D721Med (cell line): ENCODE data around the gene LY9.

Source experiments
- DNase-seq: peaks from one replicate; pipeline ENCODE4 v3.0.0; 2011; ENCODE audit warnings: low spot score; ENCODE audit not compliant: insufficient read length
- FAIRE-seq: peaks from 2 replicates; lab custom pipeline; 2011; peaks lifted over from hg19 to GRCh38; lab: Jason Lieb, UNC
- CTCF ChIP-seq: IDR thresholded peaks from 2 replicates; pipeline ENCODE4 v1.5.1; 2012; ENCODE audit warnings: mild to moderate bottlenecking, control low read depth; ENCODE audit not compliant: insufficient read depth; ENCODE audit errors: missing control alignments

The LY9 gene

DNA sequence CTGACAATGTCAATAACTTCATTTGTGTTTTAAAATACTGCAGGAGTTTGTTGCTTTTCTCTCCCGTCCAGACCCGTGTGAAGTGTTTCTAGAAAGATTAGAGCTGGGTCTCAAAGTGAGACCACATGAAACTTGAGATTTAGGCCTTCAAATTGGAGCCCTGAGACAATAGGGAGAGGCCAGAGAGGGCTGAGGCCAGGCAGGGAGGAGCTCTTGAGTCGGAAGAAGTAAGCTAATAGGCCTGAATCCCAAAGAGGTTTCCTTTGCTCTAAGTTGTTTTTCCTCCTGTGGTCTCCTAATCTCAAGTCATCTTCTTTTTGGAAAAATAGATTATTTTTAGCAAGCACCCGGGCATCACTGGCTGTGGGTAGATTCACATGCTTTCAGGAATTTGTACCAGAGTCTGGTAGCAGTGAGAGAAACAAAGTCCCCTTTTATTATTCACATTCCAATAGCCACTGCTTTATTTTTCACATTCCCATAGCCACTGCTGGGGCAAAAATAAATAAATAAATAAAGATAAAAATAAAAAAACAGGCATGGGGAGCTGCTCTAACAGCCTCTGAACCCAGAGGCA lies 41.1 kb downstream of the LY9 start:
- TF ChIP-seq CTCF: no peak
- no peak for FAIRE-seq
- no peak for DNase-seq

DNA sequence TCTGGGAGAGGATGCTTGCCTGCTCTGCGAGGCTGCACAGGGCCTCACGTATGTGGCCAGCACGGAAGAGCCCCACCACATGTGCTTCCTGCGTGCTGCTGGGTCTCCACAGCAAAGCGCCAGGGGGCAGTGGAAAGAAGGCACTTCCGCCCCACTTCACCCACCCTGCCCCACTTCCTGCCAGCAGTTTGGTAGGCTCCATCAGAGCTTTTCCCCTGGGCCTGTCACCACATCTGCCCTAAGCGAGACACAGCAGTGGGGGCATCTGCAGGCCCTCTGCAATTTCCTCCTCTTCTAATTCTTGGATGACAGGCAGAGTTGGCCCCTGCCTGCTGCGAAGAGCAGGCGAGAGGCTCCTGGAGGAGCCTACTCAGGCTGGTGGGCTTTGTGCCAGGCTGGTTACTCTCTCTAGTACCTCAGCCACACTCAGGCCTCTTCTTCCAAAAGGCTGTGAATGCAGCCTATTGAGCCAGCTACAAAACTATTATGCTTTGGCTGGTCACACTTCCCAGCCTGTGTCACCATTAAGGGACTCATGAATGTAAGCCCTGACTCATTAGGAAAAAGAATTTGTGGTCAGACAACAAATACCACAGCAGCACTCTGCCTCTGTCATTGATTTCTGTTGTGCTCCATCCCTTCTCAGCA lies 41.7 kb downstream of the LY9 start:
- FAIRE-seq: no peak
- no peak for DNase-seq
- no peak for TF ChIP-seq CTCF

- DNase-seq: no peak
- FAIRE-seq: no peak
- TF ChIP-seq CTCF: no peak
These were observed 42.9 kb downstream of the LY9 start for GRCh38 chr1:160838888-160839287.

- DNase-seq (no peak), FAIRE-seq (no peak)
- no peak for TF ChIP-seq CTCF
These were observed 43.8 kb downstream of the LY9 start for GRCh38 chr1:160839746-160840145.

GRCh38 chr1:160841079-160841478 lies 45.1 kb downstream of the LY9 start:
- TF ChIP-seq CTCF: no peak
- FAIRE-seq (no peak), DNase-seq (no peak)

GRCh38 chr1:160844447-160845232 lies 48.7 kb downstream of the LY9 start:
- TF ChIP-seq CTCF: no peak
- no peak for DNase-seq
- FAIRE-seq: no peak
